22Rv1 (cell line): ENCODE data around the gene ITGBL1.

Source experiments
- ZFX ChIP-seq: fragments of 450-650 bp; IDR thresholded peaks from 2 replicates; pipeline ENCODE4 v1.6.1; 2017; ENCODE audit warnings: antibody characterized with exemption, borderline replicate concordance
- TF ChIP-seq, protein P1 (sequence below): fragments of 450-650 bp; IDR thresholded peaks from 2 replicates; pipeline ENCODE4 v1.5.1; 2017; ENCODE audit warnings: mild to moderate bottlenecking

DNA sequence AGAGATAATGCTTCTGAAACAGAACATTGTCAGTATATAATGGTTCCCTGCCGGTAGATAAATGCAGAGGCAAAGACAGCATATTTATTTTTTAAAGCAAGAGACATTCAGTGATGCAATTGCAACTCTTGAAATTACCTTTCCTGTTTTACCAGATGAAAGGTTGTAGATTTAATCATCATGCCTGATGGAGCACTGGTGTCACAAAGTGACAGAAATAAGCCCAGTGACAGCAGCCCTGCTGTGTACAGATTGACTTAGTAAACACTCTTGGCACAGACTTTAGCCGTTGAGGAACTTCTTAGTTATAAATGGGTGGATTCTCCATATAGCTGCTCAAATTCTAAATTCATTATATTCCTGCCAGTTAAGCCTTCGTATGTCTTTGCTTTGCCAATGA is 172.5 kb downstream of the ITGBL1 start:
- TF ChIP-seq, protein P1, sequence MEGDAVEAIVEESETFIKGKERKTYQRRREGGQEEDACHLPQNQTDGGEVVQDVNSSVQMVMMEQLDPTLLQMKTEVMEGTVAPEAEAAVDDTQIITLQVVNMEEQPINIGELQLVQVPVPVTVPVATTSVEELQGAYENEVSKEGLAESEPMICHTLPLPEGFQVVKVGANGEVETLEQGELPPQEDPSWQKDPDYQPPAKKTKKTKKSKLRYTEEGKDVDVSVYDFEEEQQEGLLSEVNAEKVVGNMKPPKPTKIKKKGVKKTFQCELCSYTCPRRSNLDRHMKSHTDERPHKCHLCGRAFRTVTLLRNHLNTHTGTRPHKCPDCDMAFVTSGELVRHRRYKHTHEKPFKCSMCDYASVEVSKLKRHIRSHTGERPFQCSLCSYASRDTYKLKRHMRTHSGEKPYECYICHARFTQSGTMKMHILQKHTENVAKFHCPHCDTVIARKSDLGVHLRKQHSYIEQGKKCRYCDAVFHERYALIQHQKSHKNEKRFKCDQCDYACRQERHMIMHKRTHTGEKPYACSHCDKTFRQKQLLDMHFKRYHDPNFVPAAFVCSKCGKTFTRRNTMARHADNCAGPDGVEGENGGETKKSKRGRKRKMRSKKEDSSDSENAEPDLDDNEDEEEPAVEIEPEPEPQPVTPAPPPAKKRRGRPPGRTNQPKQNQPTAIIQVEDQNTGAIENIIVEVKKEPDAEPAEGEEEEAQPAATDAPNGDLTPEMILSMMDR = no peak
- no peak for TF ChIP-seq ZFX
